HG03108 (cell line): ENCODE measurements around the gene RCE1.

Source experiments
- ATAC-seq: cut with Tn5 transposase; IDR thresholded peaks from one replicate; pipeline ENCODE4 v1.9.1; 2021; ENCODE audit warnings: moderate library complexity; ENCODE audit not compliant: unreplicated experiment

The RCE1 gene

DNA sequence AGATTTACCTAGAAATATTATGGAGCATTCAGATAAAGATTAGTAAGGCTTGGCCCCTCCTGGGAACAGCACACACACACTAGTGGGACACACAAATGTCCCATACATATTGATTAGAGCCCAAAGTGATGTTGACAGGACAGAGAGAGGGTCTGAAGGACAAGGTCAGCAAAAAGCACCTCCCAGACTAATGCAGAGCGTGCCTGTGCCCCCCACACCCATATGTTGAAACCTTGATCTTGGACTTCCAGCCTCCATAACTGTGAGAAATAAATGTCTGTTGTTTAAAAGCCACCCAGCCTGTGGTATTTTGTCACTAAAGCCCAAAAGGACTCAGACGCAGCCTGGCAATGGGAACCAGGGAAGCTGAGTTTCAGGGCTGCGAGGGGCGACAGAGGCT lies 41.2 kb downstream of the RCE1 start:
- no peak for ATAC-seq

DNA sequence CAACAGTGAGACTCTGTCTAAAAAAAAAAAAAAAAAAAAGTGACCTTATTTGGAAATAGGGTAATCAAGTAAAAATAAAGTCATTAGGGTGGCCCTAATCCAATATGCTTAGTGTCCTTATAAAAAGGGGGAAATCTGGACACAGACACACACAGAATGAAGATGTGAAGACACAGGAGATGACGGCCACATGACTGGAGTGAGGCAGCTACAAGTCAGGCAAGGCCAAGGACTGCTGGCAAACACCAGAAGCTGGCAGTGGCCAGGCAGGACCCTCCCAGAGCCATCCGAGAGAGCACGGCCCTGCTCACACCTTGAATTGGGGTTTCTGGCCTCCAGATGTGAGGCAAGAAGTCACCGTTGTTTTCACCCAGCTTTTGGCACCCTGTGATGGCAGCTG lies 42.2 kb downstream of the RCE1 start:
- ATAC-seq, result no peak

DNA sequence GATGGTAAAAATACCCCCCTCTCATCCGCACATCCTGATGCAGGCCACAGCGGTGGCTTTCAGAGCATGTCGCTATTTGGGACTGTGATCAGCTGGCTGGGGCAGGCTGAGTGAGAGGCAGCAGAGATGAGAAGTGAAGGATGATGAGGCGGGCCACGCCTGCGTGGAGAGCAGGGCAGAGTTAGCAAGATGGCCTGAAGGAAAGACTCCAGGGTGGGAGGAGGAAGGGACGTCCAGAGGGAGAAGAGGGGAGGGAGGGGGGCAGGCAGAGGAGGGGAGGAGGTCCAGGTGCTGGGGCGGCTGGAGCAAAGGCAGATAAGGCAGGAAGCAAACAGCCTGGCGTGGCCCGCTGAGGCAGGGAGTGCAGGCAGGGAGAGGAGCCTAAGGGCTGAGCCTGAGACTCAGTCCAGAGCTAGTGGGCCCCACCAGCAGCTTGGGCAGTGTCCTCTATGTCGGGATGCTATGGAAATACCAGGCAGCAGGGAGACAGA lies 42.8 kb downstream of the RCE1 start:
- no peak for ATAC-seq

DNA sequence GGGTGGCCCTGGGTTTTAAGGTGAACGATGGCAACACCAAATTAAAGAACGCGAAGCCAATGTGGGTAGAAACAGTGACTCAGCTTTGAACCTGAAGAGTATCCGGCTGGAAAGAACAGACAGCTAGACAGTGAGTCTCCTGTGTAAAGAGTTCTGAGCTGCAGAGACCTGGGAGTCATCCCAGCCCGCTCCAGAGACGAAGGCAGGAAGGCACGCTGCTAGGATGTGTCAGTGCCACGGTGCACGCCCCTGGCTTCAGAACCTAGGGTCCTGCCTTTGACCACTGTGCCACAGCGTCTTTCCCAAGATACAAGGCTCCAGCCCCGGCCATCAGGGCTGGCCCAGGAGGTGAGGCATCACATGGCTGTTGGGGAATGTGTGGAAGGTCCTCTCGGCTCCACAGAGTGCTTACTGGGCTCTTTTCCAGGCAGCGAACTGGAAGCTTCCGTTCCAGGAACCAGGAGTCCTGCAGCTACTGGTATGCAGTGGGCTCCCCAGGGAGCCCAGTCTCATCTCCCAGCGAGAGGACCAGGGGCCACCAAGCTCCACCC lies 43.5 kb downstream of the RCE1 start:
- no peak for ATAC-seq

DNA sequence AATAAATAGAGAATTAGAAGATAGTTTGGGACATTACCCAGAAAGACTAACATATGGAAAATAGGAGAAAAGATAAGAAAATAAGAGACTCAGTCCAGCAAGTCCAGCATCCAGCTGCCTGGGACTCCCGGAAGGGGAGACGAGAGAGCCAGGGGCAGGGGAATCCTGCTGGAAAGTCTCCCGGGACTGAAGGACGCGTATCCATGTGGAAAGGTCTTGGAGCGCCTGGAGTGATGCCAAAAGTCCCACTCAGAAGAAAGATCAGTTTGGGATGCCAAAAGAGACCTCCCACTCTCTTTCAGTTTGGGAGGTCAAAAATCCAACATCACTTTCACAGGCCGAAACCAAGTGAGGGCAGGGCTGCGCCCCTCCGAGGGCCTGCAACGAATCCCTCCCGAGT lies 44.3 kb downstream of the RCE1 start:
- ATAC-seq, result no peak

DNA sequence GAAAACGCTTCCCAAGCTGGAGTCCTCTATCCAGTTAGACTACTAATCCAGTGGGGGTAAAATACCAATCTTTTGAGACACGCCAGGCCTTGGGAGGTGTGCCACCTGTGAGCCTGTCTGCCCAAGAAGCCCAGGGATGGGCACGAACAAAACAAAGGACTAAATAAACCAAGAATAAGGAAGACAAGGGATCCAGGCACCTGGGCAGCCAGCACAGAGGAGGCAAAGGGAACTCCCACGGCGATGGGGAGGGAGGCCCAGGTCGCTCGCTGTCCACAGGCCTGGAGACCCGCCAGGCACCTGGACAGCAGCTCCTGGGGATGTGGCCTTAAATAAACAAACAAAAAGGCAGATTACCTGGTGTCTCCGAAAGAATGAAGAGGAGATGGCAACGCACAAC lies 45.0 kb downstream of the RCE1 start:
- no peak for ATAC-seq

DNA sequence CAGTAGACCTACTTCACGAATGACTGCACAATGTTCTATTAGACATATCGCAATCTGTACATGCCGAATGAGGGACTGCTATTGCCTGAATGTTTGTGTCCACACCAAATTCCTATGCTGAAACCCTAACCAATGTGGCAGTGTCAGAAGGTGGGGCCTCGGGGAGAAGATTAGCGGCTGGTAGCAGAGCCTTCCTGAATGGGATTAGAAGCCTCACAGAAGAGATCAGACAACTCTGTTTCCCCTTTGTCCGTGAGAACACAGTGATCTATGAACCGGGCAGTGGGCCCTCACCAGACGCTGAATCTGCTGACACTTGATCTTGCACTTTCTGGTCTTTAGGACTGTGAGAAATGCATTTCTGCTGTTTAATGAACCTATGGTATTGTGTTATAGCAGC lies 46.7 kb downstream of the RCE1 start:
- ATAC-seq, result no peak

DNA sequence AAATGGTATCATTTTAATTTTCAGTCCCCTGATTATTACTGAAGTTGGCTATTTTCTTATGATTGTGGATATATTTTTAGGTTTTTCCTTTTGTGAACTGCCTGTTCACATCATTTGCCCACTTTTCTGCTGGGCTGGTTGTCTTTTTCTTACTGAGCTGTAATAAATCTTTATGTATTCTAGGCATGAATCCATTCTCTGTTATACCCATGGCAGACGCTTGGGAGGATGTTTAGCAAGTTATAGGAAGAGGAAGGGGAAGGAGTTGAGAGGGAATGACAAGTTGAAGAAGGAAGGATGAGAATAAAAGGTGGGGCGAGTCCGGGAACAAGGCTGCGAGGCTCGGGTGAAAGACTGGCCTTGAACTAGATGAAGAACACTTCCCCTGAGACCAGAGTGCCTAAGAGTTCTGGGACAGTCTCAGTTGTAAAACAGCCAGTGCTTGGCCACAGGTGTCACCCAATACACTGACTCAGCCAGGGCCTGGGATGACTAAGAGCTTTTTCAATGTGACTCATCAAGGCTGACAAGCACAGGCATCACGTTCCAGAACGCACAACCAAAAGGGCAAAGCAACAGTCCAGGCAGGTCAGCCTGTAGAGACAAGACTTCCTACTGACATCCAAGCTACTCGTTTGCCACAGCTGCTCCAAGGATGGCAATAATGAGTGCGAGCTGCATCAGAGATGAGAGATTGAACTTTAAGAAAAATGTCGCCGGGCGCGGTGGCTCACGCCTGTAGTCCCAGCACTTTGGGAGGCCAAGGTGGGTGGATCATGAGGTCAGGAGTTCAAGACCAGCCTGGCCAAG lies 48.8 kb downstream of the RCE1 start:
- peak; percentile 88 for ATAC-seq

DNA sequence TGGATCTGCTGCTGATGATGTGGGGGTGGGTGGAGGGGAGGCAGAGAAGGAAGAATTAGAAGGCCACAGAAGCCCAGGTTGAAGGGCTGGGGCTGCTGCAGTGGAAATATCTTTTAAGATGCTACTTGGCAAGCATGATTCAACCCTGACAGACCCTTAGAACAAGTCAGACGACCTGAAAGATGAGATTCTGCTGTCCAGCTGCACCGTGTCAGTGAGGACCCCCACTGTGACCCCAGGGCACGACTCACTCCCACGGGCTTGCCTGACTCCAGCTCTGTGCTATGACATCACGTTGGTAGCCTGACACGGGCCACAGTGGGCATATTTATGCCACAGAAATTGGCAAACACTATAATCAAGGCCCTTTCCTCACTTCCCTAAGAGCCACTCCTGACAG lies 49.7 kb downstream of the RCE1 start:
- ATAC-seq, result no peak

DNA sequence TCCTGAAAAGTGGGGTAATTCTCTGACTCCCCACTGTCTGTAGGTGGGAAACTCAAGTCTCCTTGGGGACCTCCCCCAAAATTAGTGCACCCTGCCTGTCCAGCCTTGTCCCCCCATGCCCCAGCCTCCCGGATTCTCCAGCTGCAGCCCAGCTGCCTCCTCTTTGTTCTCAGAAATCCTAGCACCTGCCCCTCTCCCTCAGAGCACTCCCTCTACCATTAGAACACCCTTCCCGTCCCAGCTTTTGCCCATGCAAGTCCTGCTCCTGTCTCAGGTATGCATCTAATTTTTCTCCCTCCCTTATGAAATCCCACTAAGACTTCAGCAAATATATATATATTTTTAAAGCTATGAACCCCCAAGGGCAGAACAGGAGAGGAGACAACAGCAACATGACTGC lies 50.9 kb downstream of the RCE1 start:
- no peak for ATAC-seq
